ENCODE data around the gene RAB8B.
A peak's percentile ranks its signal among the peaks of the same experiment; 100 is the strongest.

The RAB8B gene

GRCh38 chr15:63188926-63189871, at the start of gene RAB8B:
Gene RAB8B, plus strand, starts transcription at chr15:63189606. Its CDS starts 19 bp downstream, at chr15:63189625.
- DNase-seq (ENCODE audit: low read depth), result peak; percentile 97

- DNase-seq (ENCODE audit: low read depth), result no peak
These were observed 48.5 kb upstream of the RAB8B start for GRCh38 chr15:63140936-63141335.

GRCh38 chr15:63145426-63145825, 44.0 kb upstream of the RAB8B start:
- no peak for DNase-seq (ENCODE audit: low read depth)

- DNase-seq (ENCODE audit: low read depth), result no peak
These were observed 42.7 kb upstream of the RAB8B start for GRCh38 chr15:63146684-63147083.

- DNase-seq (ENCODE audit: low read depth), result no peak
These were observed 37.7 kb upstream of the RAB8B start for GRCh38 chr15:63151665-63152064.

- no peak for DNase-seq (ENCODE audit: low read depth)
These were observed 33.9 kb upstream of the RAB8B start for GRCh38 chr15:63155486-63155885.

- no peak for DNase-seq (ENCODE audit: low read depth)
These were observed 33.2 kb upstream of the RAB8B start for GRCh38 chr15:63156086-63156710.

GRCh38 chr15:63156755-63157117, 32.7 kb upstream of the RAB8B start:
- DNase-seq (ENCODE audit: low read depth), result no peak

GRCh38 chr15:63157118-63157843, 32.1 kb upstream of the RAB8B start, which contains the start of gene RPS27L:
Gene RPS27L, minus strand, starts transcription at chr15:63157477. Its CDS starts 72 bp downstream, at chr15:63157405.
- peak; percentile 75 for DNase-seq (ENCODE audit: low read depth)

GRCh38 chr15:63157891-63158431, 31.4 kb upstream of the RAB8B start:
- no peak for DNase-seq (ENCODE audit: low read depth)

GRCh38 chr15:63160638-63161037, 28.8 kb upstream of the RAB8B start:
- DNase-seq (ENCODE audit: low read depth), result no peak

- DNase-seq (ENCODE audit: low read depth), result no peak
These were observed 26.2 kb upstream of the RAB8B start for GRCh38 chr15:63163217-63163616.

GRCh38 chr15:63165166-63165859, 24.1 kb upstream of the RAB8B start:
- DNase-seq (ENCODE audit: low read depth), result no peak

GRCh38 chr15:63166219-63166618, 23.2 kb upstream of the RAB8B start:
- no peak for DNase-seq (ENCODE audit: low read depth)

GRCh38 chr15:63169788-63170187, 19.6 kb upstream of the RAB8B start:
- no peak for DNase-seq (ENCODE audit: low read depth)

- DNase-seq (ENCODE audit: low read depth), result no peak
These were observed 17.0 kb upstream of the RAB8B start for GRCh38 chr15:63172376-63172775.

- DNase-seq (ENCODE audit: low read depth), result no peak
These were observed 16.5 kb upstream of the RAB8B start for GRCh38 chr15:63172851-63173451.

GRCh38 chr15:63176302-63176701, 13.1 kb upstream of the RAB8B start:
- DNase-seq (ENCODE audit: low read depth), result no peak

GRCh38 chr15:63178034-63178433, 11.4 kb upstream of the RAB8B start:
- DNase-seq (ENCODE audit: low read depth), result no peak

- DNase-seq (ENCODE audit: low read depth), result no peak
These were observed 8.7 kb upstream of the RAB8B start for GRCh38 chr15:63180746-63181145.

GRCh38 chr15:63181648-63182047, 7.8 kb upstream of the RAB8B start:
- DNase-seq (ENCODE audit: low read depth), result no peak

Data from activated T-helper 1 cell treated with Interleukin-2 at 50 U/mL for 16 hours (primary cell).